Loucy (cell line): ENCODE results near the gene ERCC6L.
"Not testable (repeated sequence)": the region's sequence is repeated elsewhere in the genome, so short reads cannot be mapped to it uniquely, and the experiment has no call there.

Experiments
- H2AFZ ChIP-seq: fragments of 200-600 bp; sonication (generic); 2 replicates; pipeline ENCODE4 v1.6.0; 2016; ENCODE audit warnings: antibody characterized with exemption, mild to moderate bottlenecking, low read length, moderate library complexity
- H3F3A ChIP-seq: fragments of 200-600 bp; 2 replicates; pipeline ENCODE4 v1.6.0; 2016; ENCODE audit warnings: antibody characterized with exemption, low read depth, mild to moderate bottlenecking
- H3K27me3 ChIP-seq: fragments of 200-600 bp; sonication (generic); 2 replicates; pipeline ENCODE4 v1.6.1; 2014; ENCODE audit warnings: low read length, mild to moderate bottlenecking; ENCODE audit not compliant: insufficient read depth, poor library complexity, severe bottlenecking
- H3K36me3 ChIP-seq: fragments of 200-600 bp; sonication (generic); 2 replicates; pipeline ENCODE4 v1.6.1; 2016; ENCODE audit warnings: low read length; ENCODE audit not compliant: insufficient read depth
- H3K4me1 ChIP-seq: fragments of 200-600 bp; sonication (generic); 2 replicates; pipeline ENCODE4 v1.5.1; 2014; ENCODE audit warnings: low read length, mild to moderate bottlenecking; ENCODE audit not compliant: insufficient read depth, poor library complexity, severe bottlenecking
- H3K4me2 ChIP-seq: fragments of 200-600 bp; sonication (generic); 2 replicates; pipeline ENCODE4 v1.6.0; 2014; ENCODE audit warnings: antibody characterized with exemption, low read length, low read depth, mild to moderate bottlenecking; ENCODE audit not compliant: poor library complexity, severe bottlenecking
- H3K4me3 ChIP-seq: fragments of 200-600 bp; sonication (generic); 2 replicates; pipeline ENCODE4 v1.5.1; 2014; ENCODE audit warnings: low read length, mild to moderate bottlenecking, mixed read lengths; ENCODE audit not compliant: poor library complexity, severe bottlenecking
- H3K79me2 ChIP-seq: fragments of 200-600 bp; sonication (generic); 2 replicates; pipeline ENCODE4 v1.6.1; 2014; ENCODE audit warnings: low read length; ENCODE audit not compliant: insufficient read depth
- H3K9ac ChIP-seq: fragments of 200-600 bp; sonication (generic); 2 replicates; pipeline ENCODE4 v1.6.0; 2014; ENCODE audit warnings: mild to moderate bottlenecking, low read depth, low read length, moderate library complexity; ENCODE audit not compliant: poor library complexity, severe bottlenecking
- H3K9me2 ChIP-seq: fragments of 200-600 bp; sonication (generic); replicated peaks from 2 replicates; pipeline ENCODE4 v1.6.1; 2016; ENCODE audit warnings: low read depth, low read length, mixed read lengths
- H3K9me3 ChIP-seq: fragments of 200-600 bp; sonication (generic); 2 replicates; pipeline ENCODE4 v1.6.1; 2014; ENCODE audit warnings: mild to moderate bottlenecking, antibody characterized with exemption, low read length, low read depth; ENCODE audit not compliant: insufficient read depth
- H4K20me1 ChIP-seq: fragments of 200-600 bp; sonication (generic); 2 replicates; pipeline ENCODE4 v1.6.0; 2014; ENCODE audit warnings: antibody characterized with exemption, low read length, mild to moderate bottlenecking; ENCODE audit not compliant: insufficient read depth, poor library complexity, severe bottlenecking
- EZH2phosphoT487 ChIP-seq: fragments of 200-600 bp; IDR thresholded peaks from 2 replicates; pipeline ENCODE4 v1.6.1; 2018; ENCODE audit warnings: antibody characterized with exemption, mild to moderate bottlenecking, moderate library complexity, borderline replicate concordance
- TF ChIP-seq, protein P1 (sequence below): fragments of 200-600 bp; sonication (generic); conservative IDR thresholded peaks from 2 replicates; pipeline ENCODE4 v1.5.1; 2014; ENCODE audit warnings: mild to moderate bottlenecking, antibody characterized with exemption, low read length

ERCC6L gene

DNA sequence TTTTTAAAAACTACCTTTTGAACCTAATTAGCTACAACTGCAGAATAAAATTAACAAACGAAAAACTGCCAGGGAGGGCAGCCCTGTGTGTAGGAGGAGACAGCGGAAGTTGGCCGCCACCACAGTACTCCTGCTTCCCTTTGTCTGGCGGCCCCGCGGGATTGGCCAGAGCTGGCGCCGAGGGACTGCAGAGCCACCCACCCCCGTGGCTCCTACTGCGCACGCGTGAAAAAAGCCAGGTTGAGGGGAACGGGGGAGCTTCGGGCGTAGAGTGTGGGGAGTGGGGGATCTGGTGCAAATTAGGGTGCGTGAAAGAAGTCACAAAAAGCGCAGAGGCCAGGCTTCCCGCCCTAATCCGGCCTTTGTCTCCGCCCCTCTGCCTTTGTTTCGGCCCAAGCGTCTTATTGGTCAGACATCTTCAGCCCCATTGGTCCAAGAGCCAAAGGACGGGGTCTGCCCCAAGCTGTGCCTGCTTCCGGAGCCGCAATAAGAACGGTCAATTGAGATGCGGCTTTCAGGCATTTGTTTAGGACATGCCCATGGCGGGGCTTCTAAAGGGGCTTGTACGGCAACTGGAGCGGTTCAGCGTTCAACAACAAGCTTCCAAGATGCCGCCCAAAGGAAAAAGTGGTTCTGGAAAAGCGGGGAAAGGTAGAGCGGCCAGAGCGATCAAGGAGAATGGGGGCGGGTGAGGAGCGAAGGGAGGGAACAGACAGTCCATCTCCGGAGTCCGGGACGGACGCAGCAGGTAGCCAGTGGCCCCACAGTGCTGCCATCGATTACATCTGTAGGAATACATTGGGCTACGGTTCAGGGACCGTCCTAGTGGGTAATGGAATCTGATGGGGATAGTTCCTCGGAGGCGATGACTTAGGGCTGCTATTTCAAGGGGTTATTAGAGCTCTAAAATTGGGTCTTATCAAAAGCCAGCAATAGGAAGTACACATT lies 57.4 kb downstream of the ERCC6L start, which contains the start of gene PIN4:
PIN4 (plus strand) TSS at position 580 of the 948 bp plus-strand sequence; CDS start at position 609, 29 bp downstream.
- peak within 1 kb of the TSS; percentile 64 for H2AFZ ChIP-seq
- peak within 1 kb of the TSS; percentile 94 for H3K4me3 ChIP-seq

DNA sequence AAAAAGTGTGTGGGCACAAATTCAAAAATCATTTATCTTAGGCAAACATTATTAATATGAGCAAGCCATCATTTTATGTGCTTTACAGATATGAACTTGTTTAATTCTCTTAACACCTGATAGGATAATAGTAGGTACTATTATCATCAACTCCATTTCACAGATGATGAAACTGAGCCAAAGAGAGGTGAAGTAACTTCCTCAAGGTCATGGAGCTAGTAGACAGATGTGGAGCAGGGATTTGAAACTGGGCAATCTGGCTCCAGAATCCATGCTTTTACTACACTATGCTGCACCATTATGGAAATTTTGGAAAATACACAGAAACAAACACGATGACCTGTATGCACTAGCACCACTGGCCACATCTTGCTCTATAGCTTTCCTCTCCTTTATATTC lies 58.3 kb downstream of the ERCC6L start:
- Histone ChIP-seq H3K9me2 (no peaks in the 10 kb centered on the region), H3K79me2 (peaks cover 22% of the 10 kb centered on the region), H3K27me3 (no peaks in the 10 kb centered on the region), H3K4me2 (peak overlapping the region; percentile 76), H4K20me1 (peaks cover 5% of the 10 kb centered on the region), H3K4me1 (peaks cover 5% of the 10 kb centered on the region), H3K9ac (peak overlapping the region; percentile 91), H2AFZ (peak overlapping the region; percentile 64; the same call in 1 of the 2 replicates), H3F3A (no peaks in the 10 kb centered on the region), H3K36me3 (no peaks in the 10 kb centered on the region), H3K9me3 (no peaks in the 10 kb centered on the region), H3K4me3 (peak overlapping the region; percentile 94)
- no peak for TF ChIP-seq EZH2phosphoT487
- TF ChIP-seq, protein P1, sequence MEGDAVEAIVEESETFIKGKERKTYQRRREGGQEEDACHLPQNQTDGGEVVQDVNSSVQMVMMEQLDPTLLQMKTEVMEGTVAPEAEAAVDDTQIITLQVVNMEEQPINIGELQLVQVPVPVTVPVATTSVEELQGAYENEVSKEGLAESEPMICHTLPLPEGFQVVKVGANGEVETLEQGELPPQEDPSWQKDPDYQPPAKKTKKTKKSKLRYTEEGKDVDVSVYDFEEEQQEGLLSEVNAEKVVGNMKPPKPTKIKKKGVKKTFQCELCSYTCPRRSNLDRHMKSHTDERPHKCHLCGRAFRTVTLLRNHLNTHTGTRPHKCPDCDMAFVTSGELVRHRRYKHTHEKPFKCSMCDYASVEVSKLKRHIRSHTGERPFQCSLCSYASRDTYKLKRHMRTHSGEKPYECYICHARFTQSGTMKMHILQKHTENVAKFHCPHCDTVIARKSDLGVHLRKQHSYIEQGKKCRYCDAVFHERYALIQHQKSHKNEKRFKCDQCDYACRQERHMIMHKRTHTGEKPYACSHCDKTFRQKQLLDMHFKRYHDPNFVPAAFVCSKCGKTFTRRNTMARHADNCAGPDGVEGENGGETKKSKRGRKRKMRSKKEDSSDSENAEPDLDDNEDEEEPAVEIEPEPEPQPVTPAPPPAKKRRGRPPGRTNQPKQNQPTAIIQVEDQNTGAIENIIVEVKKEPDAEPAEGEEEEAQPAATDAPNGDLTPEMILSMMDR, result no peak

More for the DNA sequence above, 57.4 kb downstream of the ERCC6L start, which contains the start of gene PIN4:
- Histone ChIP-seq H3K27me3 (no peaks in the 10 kb centered on the region), H3K9me3 (no peaks in the 10 kb centered on the region), H3F3A (no peaks in the 10 kb centered on the region), H3K9ac (peak within 1 kb of the TSS; percentile 91), H3K4me2 (peak within 1 kb of the TSS; percentile 82), H3K79me2 (peaks cover 22% of the 10 kb centered on the region), H3K9me2 (no peaks in the 10 kb centered on the region), H3K36me3 (no peaks in the 10 kb centered on the region), H3K4me1 (peaks cover 5% of the 10 kb centered on the region), H4K20me1 (peaks cover 5% of the 10 kb centered on the region)
- no peak for TF ChIP-seq EZH2phosphoT487
- TF ChIP-seq, protein P1, result no peak

DNA sequence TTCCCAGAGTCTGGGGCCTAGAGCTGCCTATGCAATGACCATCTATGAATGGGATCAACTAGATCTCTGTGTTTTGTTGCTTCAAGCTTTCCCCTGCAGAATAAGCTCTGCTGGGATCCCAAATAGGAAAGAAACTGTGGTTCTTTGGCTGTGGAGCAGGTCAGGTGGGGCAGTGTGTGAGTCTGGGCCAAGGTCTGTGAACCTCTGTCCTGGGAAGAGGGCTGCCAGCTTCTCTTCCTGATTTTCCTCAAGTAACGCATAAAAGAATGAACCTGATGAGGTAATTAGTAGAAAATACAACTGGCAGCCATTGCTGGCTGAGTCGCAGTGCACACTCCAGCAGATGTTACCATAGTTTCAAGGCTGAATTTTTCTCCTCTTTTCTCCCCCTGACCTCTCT lies 61.8 kb downstream of the ERCC6L start:
- TF ChIP-seq, protein P1, result no peak
- TF ChIP-seq EZH2phosphoT487, result no peak
- Histone ChIP-seq H3K4me3 (no peak overlapping the region), H3K36me3 (no peaks in the 10 kb centered on the region), H3K27me3 (no peaks in the 10 kb centered on the region), H3K9me2 (no peaks in the 10 kb centered on the region), H3K9ac (no peak overlapping the region), H2AFZ (no peak overlapping the region), H3K4me2 (no peak overlapping the region), H3K4me1 (no peaks in the 10 kb centered on the region), H3F3A (no peaks in the 10 kb centered on the region), H3K9me3 (no peaks in the 10 kb centered on the region), H4K20me1 (no peaks in the 10 kb centered on the region), H3K79me2 (peaks cover 4% of the 10 kb centered on the region)

DNA sequence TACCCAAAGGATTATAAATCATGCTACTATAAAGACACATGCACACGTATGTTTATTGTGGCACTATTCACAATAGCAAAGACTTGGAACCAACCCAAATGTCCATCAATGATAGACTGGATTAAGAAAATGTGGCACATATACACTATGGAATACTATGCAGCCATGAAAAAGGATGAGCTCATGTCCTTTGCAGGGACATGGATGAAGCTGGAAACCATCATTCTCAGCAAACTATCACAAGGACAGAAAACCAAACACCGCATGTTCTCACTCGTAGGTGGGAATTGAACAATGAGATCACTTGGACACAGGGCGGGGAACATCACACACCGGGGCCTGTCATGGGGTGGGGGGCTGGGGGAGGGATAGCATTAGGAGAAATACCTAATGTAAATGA lies 62.5 kb downstream of the ERCC6L start:
- H3K4me1 ChIP-seq, H3K27me3 ChIP-seq, H4K20me1 ChIP-seq, H3K36me3 ChIP-seq, H3K9ac ChIP-seq, H2AFZ ChIP-seq, H3K9me3 ChIP-seq, H3K4me3 ChIP-seq, H3K79me2 ChIP-seq, H3K4me2 ChIP-seq, H3F3A ChIP-seq, H3K9me2 ChIP-seq: not testable (repeated sequence)
